Calu3 (cell line): ENCODE data around the gene IL9R. TPM values are rescaled to one million over a fixed set of nuclear protein-coding genes. Genes with fewer than 3 reads are reported as not detected.
A peak's percentile ranks its signal among the peaks of the same experiment; 100 is the strongest.

Experiments used
- BruUV-seq: library from RNA; stranded (reverse); fragments of 400-500 nt; replicated peaks from 2 replicates; lab custom pipeline; 2021; lab: Mats Ljungman, UMichigan
- CTCF ChIA-PET: fragments of 300-600 bp; sonication (Branson Sonifier 250); formaldehyde crosslinking; loops from one replicate; lab custom pipeline; 2022; ENCODE audit warnings: antibody characterized with exemption; lab: Charles Lee
- DNase-seq: peaks from one replicate; pipeline ENCODE4 v3.0.0; 2022
- H3K27ac Mint-ChIP-seq: one replicate; pipeline ENCODE4 v1.8.0; 2022; ENCODE audit warnings: mixed read lengths; ENCODE audit not compliant: unreplicated experiment
- H3K27me3 Mint-ChIP-seq: one replicate; pipeline ENCODE4 v1.8.0; 2022; ENCODE audit warnings: mixed read lengths; ENCODE audit not compliant: unreplicated experiment
- H3K36me3 Mint-ChIP-seq: one replicate; pipeline ENCODE4 v1.8.0; 2022; ENCODE audit warnings: mild to moderate bottlenecking, moderate library complexity, mixed read lengths; ENCODE audit not compliant: insufficient read depth, unreplicated experiment
- H3K4me1 Mint-ChIP-seq: one replicate; pipeline ENCODE4 v1.8.0; 2022; ENCODE audit warnings: mild to moderate bottlenecking, low read depth, mixed read lengths; ENCODE audit not compliant: unreplicated experiment
- H3K4me3 Mint-ChIP-seq: one replicate; pipeline ENCODE4 v1.8.0; 2022; ENCODE audit warnings: mild to moderate bottlenecking, low read depth, moderate library complexity, mixed read lengths; ENCODE audit not compliant: unreplicated experiment
- H3K9me3 Mint-ChIP-seq: one replicate; pipeline ENCODE4 v1.8.0; 2022; ENCODE audit warnings: low read depth, mixed read lengths; ENCODE audit not compliant: unreplicated experiment
- intact Hi-C: fragments of 100-400 bp; cut with micrococcal nuclease; formaldehyde crosslinking; loops from one replicate; pipeline ENCODE4 v1.10.0; 2022; ENCODE audit not compliant: unreplicated experiment
- total RNA-seq: library from RNA; stranded (reverse); gene quantifications from 2 replicates; pipeline ENCODE4 v1.2.3, GENCODE V29; 2022
- TF ChIP-seq, protein P1 (sequence below): fragments of 200-600 bp; IDR thresholded peaks from one replicate; pipeline ENCODE4 v1.8.0; 2022; ENCODE audit warnings: antibody characterized with exemption; ENCODE audit not compliant: unreplicated experiment

The IL9R gene
- total RNA-seq, 1 experiment from 2014 or later, result not detected

- Mint-ChIP-seq H3K27ac (no peak overlapping the region), H3K4me3 (no peak overlapping the region), H3K27me3 (no peaks in the 10 kb centered on the region), H3K9me3 (no peaks in the 10 kb centered on the region), H3K36me3 (no peaks in the 10 kb centered on the region), H3K4me1 (peaks cover 7% of the 10 kb centered on the region)
- BruUV-seq, result no TSS peak
- CTCF ChIA-PET, result no interaction called here
- DNase-seq, result no peak
- TF ChIP-seq, protein P1, sequence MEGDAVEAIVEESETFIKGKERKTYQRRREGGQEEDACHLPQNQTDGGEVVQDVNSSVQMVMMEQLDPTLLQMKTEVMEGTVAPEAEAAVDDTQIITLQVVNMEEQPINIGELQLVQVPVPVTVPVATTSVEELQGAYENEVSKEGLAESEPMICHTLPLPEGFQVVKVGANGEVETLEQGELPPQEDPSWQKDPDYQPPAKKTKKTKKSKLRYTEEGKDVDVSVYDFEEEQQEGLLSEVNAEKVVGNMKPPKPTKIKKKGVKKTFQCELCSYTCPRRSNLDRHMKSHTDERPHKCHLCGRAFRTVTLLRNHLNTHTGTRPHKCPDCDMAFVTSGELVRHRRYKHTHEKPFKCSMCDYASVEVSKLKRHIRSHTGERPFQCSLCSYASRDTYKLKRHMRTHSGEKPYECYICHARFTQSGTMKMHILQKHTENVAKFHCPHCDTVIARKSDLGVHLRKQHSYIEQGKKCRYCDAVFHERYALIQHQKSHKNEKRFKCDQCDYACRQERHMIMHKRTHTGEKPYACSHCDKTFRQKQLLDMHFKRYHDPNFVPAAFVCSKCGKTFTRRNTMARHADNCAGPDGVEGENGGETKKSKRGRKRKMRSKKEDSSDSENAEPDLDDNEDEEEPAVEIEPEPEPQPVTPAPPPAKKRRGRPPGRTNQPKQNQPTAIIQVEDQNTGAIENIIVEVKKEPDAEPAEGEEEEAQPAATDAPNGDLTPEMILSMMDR, result no peak
- intact Hi-C loops, result no loop called here
Measured at GRCh38 chrX:155959018-155959587, 38.4 kb upstream of the IL9R start.

DNA sequence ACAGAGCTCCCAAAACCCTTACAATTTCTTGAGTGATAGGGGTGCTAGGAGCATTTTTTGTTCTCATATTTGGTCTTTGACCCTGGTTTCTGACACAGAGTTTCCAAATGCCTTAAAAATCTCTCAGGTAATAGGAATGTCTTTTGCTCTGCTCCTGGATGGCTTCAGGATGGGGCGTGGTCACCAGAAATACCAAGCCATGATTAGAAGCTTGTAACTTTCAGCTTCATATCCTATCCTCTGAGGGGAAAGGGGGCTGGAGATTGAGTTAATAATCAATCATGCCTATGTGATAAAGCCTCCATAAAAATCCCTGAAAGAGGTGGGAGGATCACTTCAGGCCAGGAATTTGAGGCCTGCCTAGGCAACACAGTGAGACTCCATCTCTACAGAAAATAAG lies 34.6 kb upstream of the IL9R start:
- Mint-ChIP-seq H3K9me3 (no peaks in the 10 kb centered on the region), H3K27me3 (no peaks in the 10 kb centered on the region), H3K36me3 (no peaks in the 10 kb centered on the region), H3K4me1 (peaks cover 8% of the 10 kb centered on the region), H3K27ac (no peak overlapping the region), H3K4me3 (no peak overlapping the region)
- TF ChIP-seq, protein P1, result no peak
- peak; percentile 2 for DNase-seq
- no TSS peak for BruUV-seq
- intact Hi-C loops, result no loop called here
- CTCF ChIA-PET, result no interaction called here

DNA sequence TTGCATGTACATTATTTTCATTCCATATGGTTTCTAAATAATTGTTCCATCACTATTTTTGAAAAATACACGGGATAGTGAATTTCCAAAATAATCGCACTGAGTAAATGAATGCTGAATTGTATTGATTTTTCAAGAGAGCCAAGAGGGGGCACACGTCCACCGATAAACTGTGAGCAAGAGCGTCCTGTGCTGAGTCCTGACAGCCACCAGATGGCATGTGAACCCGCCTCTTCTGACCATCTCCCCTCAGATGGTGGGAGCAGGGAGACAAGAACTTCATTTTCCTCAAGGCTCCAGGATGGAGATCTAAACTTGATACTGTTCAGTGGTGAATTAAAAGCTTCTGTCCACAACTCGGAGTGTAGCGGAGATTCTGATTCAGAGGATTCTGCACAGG lies 30.6 kb upstream of the IL9R start:
- H3K36me3 Mint-ChIP-seq, result no peaks in the 10 kb centered on the region
- peaks cover 5% of the 10 kb centered on the region for H3K9me3 Mint-ChIP-seq
- no peak overlapping the region for H3K4me3 Mint-ChIP-seq
- no peaks in the 10 kb centered on the region for H3K27me3 Mint-ChIP-seq
- H3K4me1 Mint-ChIP-seq, result peaks cover 8% of the 10 kb centered on the region
- peak; percentile 42 for DNase-seq
- BruUV-seq, result no TSS peak
- CTCF ChIA-PET, result no interaction called here
- intact Hi-C loops, result no loop called here
- no peak overlapping the region for H3K27ac Mint-ChIP-seq
- TF ChIP-seq, protein P1, result peak; percentile 40

DNA sequence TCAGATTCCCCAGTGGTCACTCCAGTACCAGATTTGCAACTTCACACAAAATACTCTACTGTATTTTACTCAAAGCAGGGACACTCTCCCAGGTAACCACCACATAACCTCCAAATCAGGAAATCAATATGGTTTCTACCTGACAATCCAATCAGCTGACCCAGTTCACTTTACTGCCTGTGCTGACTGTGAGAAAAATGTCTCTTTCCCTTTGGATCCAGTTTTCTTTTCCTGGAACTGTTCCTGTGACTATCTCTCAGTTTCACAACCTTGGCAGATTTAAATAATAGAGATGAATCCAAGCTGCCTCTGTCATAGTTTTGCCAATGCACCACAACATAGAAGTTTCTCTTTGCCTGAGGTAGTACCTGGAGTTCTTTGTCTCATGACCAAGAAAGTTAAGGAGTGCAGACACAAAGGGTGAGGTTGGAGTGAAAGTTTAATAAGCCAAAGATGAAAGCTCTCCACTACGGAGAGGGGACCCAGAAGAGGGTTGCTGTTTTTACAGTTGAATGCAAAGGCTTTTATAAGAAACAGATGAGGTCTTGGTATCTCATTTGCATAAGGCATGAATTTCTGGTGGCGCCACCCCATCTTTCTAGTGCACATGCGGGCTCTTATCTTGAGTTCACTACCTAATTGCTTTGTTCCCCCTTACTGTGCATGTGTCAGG lies 29.7 kb upstream of the IL9R start:
- TF ChIP-seq, protein P1, result no peak
- Mint-ChIP-seq H3K4me3 (no peak overlapping the region), H3K4me1 (peaks cover 8% of the 10 kb centered on the region), H3K27ac (no peak overlapping the region), H3K9me3 (peaks cover 5% of the 10 kb centered on the region), H3K36me3 (no peaks in the 10 kb centered on the region), H3K27me3 (no peaks in the 10 kb centered on the region)
- CTCF ChIA-PET, result no interaction called here
- no peak for DNase-seq
- intact Hi-C loops, result no loop called here
- BruUV-seq, result no TSS peak
